NCI-H345 treated with DMSO at 0.1 percent for 48 hours (cell line): ENCODE measurements around the gene FCRLB.
A peak's percentile ranks its signal among the peaks of the same experiment; 100 is the strongest.
"Not testable (repeated sequence)": the region's sequence is repeated elsewhere in the genome, so short reads cannot be mapped to it uniquely, and the experiment has no call there.

Experiments
- DNase-seq: peaks from one replicate; lab custom pipeline; 2025; ENCODE audit not compliant: unreplicated experiment; lab: John Stamatoyannopoulos, UW

The FCRLB gene

DNA sequence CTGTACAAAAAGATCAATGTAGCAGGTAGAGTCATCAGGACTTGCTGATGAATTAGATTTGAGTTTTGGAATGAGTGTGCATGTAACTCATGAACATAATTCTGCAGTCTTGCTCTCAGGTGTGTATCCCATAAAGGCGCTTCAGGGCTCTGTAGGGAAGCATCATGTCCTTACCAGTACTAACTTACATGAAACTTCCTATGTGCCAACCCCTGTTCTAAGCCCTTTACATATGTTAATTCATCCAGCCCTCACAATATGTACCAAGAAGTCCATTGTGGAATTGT, 2.1 kb upstream of the FCRLB start:
- DNase-seq, result no peak

GRCh38 chr1:161720422-161720821, 922 bp upstream of the FCRLB start:
- DNase-seq, result no peak

DNA sequence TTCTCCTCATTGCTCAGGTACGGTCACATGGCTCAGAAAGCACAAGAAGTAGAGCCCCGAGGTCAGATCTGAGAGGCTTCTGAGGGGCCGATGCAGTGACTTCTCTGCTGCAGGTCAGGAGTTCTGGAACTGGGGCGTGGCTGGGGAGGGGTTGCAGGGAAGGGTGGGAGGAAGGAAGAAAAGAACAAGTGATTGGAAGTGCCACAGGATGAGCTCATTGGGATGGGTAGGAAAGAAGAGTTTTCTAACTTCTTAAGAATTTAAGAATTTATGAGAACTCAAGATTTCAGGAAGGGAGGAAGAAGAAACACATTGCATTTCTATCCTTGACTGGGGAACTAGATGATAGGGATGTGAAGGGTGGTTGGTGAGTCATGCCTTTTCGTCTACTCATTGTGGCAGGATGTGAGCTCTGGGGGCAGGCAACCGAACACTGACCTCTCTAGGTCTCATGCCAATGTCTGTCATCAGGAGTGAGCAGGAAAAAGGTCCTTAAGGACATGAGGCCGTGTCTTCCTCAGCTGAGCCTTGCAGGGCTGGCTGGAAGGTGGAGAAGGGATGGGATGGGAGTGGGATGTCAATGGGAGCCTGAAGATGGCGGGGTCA, 497 bp downstream of the FCRLB start:
- DNase-seq, result no peak

- no peak for DNase-seq
These were observed 1.1 kb downstream of the FCRLB start for GRCh38 chr1:161722406-161722805.

- no peak for DNase-seq
These were observed 2.3 kb downstream of the FCRLB start for GRCh38 chr1:161723459-161724141.

DNA sequence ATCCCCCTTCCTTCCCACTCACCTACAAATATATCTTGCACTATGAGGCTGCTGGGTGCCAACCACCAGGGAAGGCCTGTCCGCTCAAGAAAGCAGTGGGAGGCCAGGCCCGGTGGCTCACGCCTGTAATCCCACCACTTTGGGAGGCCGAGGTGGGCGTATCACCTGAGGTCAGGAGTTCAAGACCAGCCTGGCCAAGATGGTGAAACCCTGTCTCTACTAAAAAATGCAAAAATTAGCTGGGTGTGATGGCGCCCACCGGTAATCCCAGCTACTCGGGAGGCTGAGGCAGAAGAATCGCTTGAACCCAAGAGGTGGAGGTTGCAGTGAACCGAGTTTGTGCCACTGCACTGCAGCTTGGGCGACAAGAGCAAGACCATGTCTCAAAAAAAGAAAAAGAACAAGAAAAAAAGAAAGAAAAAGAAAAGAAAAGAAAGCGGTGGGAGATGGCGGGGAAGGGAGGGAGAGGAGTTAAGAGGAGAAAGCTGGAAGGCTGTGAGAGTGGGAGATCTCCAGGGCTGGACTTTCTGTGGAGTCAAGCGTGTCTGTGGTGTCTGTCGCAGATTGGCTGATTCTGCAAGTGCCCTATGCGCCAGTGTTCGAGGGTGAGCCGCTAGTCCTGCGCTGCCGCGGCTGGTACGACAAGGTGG, 4.0 kb downstream of the FCRLB start:
- not testable (repeated sequence) for DNase-seq

DNA sequence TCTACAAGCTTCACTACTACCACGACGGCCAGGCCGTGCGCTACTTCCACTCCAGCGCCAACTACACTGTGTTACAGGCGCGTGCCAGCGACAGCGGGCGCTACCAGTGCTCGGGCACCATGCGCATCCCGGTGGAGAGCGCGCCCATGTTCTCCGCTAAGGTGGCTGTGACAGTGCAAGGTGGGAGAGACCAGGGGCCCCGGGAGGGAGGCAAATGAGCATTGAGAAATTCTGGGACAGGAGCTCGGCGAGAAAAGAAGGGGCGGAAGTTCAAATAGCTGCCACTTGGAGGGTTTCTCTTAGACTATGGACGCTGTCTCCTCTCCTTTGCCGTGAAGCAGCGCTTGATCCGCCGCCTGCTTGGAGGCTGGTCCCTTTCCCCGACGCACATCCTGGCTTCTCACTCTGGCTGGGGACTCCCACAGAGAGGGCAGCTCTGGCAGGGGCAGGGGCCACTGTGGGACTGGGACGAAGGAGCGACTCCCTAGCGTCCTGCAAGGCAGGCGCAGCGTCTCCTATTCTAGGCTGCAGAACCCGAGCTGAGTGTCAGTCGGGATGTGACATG, 4.6 kb downstream of the FCRLB start:
- no peak for DNase-seq

- DNase-seq, result no peak
These were observed 5.3 kb downstream of the FCRLB start for GRCh38 chr1:161726473-161727255.

DNA sequence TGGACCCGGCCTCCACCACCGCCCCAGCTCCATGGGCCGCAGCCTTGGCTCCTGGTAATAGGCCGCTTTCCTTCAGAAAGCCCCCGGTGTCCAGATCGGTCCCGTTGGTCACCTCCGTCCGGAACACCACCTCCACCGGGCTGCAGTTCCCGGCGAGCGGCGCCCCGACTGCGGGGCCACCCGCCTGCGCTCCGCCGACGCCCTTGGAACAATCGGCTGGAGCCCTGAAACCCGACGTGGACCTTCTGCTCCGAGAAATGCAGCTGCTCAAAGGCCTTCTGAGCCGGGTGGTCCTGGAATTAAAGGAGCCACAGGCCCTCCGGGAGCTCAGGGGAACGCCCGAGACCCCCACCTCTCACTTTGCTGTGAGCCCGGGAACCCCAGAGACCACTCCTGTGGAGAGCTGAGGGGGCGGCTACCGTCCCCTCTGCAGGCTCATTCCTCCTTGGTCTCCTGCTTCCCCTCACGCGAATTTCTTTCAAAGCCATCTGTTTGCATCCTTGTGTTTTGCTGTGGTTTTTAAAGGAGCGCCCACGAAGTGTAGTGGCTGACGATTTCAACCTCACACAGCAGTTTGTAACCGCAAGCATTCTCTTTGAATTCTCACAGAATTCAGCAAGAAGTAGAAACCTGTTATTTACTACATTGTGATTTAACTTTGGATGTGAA, 6.0 kb downstream of the FCRLB start:
- DNase-seq, result no peak

GRCh38 chr1:161728376-161729226, 7.3 kb downstream of the FCRLB start:
- no peak for DNase-seq

- no peak for DNase-seq
These were observed 8.8 kb downstream of the FCRLB start for GRCh38 chr1:161730050-161730564.

DNA sequence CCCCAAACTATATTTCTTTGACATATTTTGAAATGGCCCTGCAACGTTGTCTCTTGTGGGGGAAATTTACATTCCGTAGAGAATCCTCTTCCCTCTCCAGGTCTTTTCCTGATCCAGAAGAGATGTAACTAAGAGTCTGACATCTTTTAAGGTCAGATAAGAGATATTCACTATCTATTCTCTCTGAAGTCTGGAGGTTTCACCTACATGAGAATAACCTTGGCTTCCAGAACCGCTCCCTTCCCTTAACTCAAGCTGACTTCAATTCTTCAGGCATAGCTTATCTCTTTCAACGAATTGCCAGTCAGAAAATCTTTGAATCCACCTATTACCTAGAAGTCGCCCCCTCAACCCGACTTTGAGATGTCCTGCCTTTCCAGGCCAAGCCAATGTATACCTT, 9.9 kb downstream of the FCRLB start:
- no peak for DNase-seq

GRCh38 chr1:161731981-161732718, 10.8 kb downstream of the FCRLB start:
- no peak for DNase-seq

DNA sequence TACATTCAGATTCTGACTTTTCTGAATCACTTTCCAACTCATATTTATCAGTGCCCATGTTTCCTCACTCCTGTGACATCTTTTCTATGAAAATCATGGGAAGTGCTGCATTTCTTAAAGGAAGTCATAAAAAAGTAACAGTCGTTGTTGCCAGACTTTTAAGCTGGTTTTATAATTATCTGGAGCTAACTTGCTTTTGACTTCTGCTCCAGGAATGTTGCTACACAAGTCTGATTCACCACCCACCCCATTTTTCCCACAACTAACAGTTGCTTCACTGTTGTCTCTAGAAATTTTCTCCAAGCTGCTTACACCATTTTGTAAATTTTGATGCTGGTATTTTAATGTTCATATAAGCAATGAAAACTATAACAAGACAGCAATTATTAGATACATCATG, 12.2 kb downstream of the FCRLB start:
- no peak for DNase-seq

DNA sequence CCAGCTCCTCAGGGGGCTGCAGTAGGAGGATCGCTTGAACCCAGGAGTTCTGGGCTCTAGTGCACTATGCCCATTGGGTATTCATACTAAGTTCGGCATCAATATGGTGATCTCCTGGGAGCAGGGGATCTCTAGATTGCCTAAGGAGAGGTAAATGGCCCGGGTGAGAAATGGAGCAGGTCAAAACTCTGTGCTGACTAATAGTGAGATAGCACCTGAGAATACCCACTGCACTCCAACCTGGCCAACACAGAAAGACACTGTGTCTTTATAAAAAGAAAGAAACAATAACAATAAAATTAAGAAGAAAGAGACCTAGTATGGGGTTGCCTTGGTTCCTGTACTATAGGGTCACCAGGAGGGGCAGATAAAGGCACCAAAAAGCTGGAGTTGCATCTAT, 14.5 kb downstream of the FCRLB start:
- no peak for DNase-seq

- no peak for DNase-seq
These were observed 15.1 kb downstream of the FCRLB start for GRCh38 chr1:161736335-161736969.

DNA sequence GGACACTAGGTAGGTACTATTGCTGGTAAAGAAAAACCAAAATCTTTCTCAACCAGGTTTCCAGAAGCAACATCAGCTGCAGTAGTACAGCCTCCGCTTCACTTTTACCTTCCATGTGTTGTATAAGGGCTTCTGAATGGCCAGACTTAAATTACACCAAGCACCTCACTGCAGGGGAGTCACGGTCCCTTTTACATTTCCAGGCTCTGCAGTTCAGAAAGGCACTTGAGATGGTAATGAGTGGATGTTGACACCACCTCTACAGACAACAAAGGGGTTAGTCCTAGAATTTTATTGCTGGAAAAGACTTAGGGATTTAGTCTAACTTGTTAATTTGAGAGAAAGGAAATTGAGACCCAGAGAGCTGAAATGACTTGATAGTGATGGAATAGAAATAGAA, 16.3 kb downstream of the FCRLB start:
- DNase-seq, result peak; percentile 14

GRCh38 chr1:161738627-161739287, 17.4 kb downstream of the FCRLB start:
- no peak for DNase-seq
